NB4 (cell line): ENCODE measurements around the gene THAP2.
A peak's percentile ranks its signal among the peaks of the same experiment; 100 is the strongest.

ENCODE experiments used
- DNase-seq: peaks from one replicate; pipeline ENCODE4 v3.0.0; 2010; ENCODE audit warnings: low read depth
- H3K4me3 ChIP-seq: one replicate; pipeline ENCODE4 v1.5.1; 2011; ENCODE audit warnings: mild to moderate bottlenecking, low read depth, low read length, moderate library complexity
- CTCF ChIP-seq: IDR thresholded peaks from one replicate; pipeline ENCODE4 v1.5.1; 2012; ENCODE audit warnings: low read depth, low read length
- MAX ChIP-seq: IDR thresholded peaks from 2 replicates; pipeline ENCODE4 v1.6.1; 2011; ENCODE audit warnings: low read depth, low read length
- MYC ChIP-seq: IDR thresholded peaks from 2 replicates; pipeline ENCODE4 v1.6.1; 2011; ENCODE audit warnings: low read depth, low read length
- POLR2A ChIP-seq: IDR thresholded peaks from 2 replicates; pipeline ENCODE4 v1.6.1; 2011; ENCODE audit warnings: mild to moderate bottlenecking; ENCODE audit not compliant: insufficient read length; ENCODE audit errors: extremely low read depth

THAP2 gene

GRCh38 chr12:71671816-71672215, 7.7 kb downstream of the THAP2 start:
- DNase-seq: no peak
- no peak overlapping the region for H3K4me3 ChIP-seq
- TF ChIP-seq MAX: no peak
- TF ChIP-seq MYC: no peak
- no peak for TF ChIP-seq POLR2A
- no peak for TF ChIP-seq CTCF

GRCh38 chr12:71682466-71682865, 18.4 kb downstream of the THAP2 start:
- no peak for DNase-seq
- H3K4me3 ChIP-seq: no peak overlapping the region
- TF ChIP-seq MAX (no peak), MYC (no peak), POLR2A (no peak), CTCF (no peak)

GRCh38 chr12:71683633-71684032, 19.5 kb downstream of the THAP2 start:
- TF ChIP-seq MYC (no peak), MAX (no peak), CTCF (no peak), POLR2A (no peak)
- no peak for DNase-seq
- no peak overlapping the region for H3K4me3 ChIP-seq

GRCh38 chr12:71684081-71684480, 20.0 kb downstream of the THAP2 start:
- peak; percentile 14 for DNase-seq
- TF ChIP-seq CTCF (no peak), MYC (no peak), MAX (no peak), POLR2A (no peak)
- H3K4me3 ChIP-seq: no peak overlapping the region

GRCh38 chr12:71685312-71685906, 21.3 kb downstream of the THAP2 start:
- TF ChIP-seq POLR2A (no peak), MYC (no peak), MAX (no peak), CTCF (no peak)
- no peak for DNase-seq
- peak overlapping the region; percentile 97 for H3K4me3 ChIP-seq
